Measurements from ENCODE around the gene CYB5B.
"Not testable (repeated sequence)": the region's sequence is repeated elsewhere in the genome, so short reads cannot be mapped to it uniquely, and the experiment has no call there.

Gene CYB5B

GRCh38 chr16:69424935-69425784 is 741 bp downstream of the CYB5B start:
- Histone ChIP-seq H3K27ac (ENCODE audit: low read depth, low read length) (peak overlapping the region; percentile 57), H3K4me3 (ENCODE audit: low read depth in 1 of 2, low read length in 2 of 2) (peak overlapping the region; percentile 91 to 100), H3K27me3 (ENCODE audit: control insufficient read depth in 1 of 2, insufficient read depth in 2 of 2, low read length in 2 of 2) (no peaks in the 10 kb centered on the region), H3K9me3 (ENCODE audit: control insufficient read depth in 1 of 2, low read length in 2 of 2) (no peaks in the 10 kb centered on the region), H3K36me3 (ENCODE audit: control insufficient read depth in 1 of 2, insufficient read depth in 2 of 2, low read length in 2 of 2) (peaks cover 0 to 19% of the 10 kb centered on the region in 2 donors), H3K9ac (ENCODE audit: low read depth in 1 of 2, low read length in 2 of 2) (peak overlapping the region; percentile 88 to 98), H3K4me1 (ENCODE audit: control insufficient read depth in 1 of 2, insufficient read depth in 2 of 2, low read length in 2 of 2) (peaks cover 0 to 4% of the 10 kb centered on the region in 2 donors)

GRCh38 chr16:69428652-69429051 is 4.2 kb downstream of the CYB5B start:
- Histone ChIP-seq H3K9ac (ENCODE audit: low read depth in 1 of 2, low read length in 2 of 2) (no peak overlapping the region), H3K27ac (ENCODE audit: low read depth, low read length) (no peak overlapping the region), H3K27me3 (ENCODE audit: control insufficient read depth in 1 of 2, insufficient read depth in 2 of 2, low read length in 2 of 2) (no peaks in the 10 kb centered on the region), H3K9me3 (ENCODE audit: control insufficient read depth in 1 of 2, low read length in 2 of 2) (no peaks in the 10 kb centered on the region), H3K36me3 (ENCODE audit: control insufficient read depth in 1 of 2, insufficient read depth in 2 of 2, low read length in 2 of 2) (peaks cover 17 to 49% of the 10 kb centered on the region in 2 donors), H3K4me1 (ENCODE audit: control insufficient read depth in 1 of 2, insufficient read depth in 2 of 2, low read length in 2 of 2) (peaks cover 0 to 4% of the 10 kb centered on the region in 2 donors), H3K4me3 (ENCODE audit: low read depth in 1 of 2, low read length in 2 of 2) (no peak overlapping the region)

- H3K9me3 ChIP-seq (ENCODE audit: control insufficient read depth in 1 of 2, low read length in 2 of 2); H3K27ac ChIP-seq (ENCODE audit: low read depth, low read length); H3K4me1 ChIP-seq (ENCODE audit: control insufficient read depth in 1 of 2, insufficient read depth in 2 of 2, low read length in 2 of 2); H3K27me3 ChIP-seq (ENCODE audit: control insufficient read depth in 1 of 2, insufficient read depth in 2 of 2, low read length in 2 of 2); H3K4me3 ChIP-seq (ENCODE audit: low read depth in 1 of 2, low read length in 2 of 2); H3K9ac ChIP-seq (ENCODE audit: low read depth in 1 of 2, low read length in 2 of 2): not testable (repeated sequence)
- H3K36me3 ChIP-seq (ENCODE audit: control insufficient read depth in 1 of 2, insufficient read depth in 2 of 2, low read length in 2 of 2), result peaks cover 17 to 52% of the 10 kb centered on the region in 2 donors
Observed at GRCh38 chr16:69429058-69429640, 4.7 kb downstream of the CYB5B start.

GRCh38 chr16:69431948-69432468 is 7.6 kb downstream of the CYB5B start:
- H3K9me3 ChIP-seq (ENCODE audit: control insufficient read depth in 1 of 2, low read length in 2 of 2), result no peaks in the 10 kb centered on the region
- no peak overlapping the region for H3K4me3 ChIP-seq (ENCODE audit: low read depth in 1 of 2, low read length in 2 of 2)
- no peaks in the 10 kb centered on the region for H3K27me3 ChIP-seq (ENCODE audit: control insufficient read depth in 1 of 2, insufficient read depth in 2 of 2, low read length in 2 of 2)
- H3K27ac ChIP-seq (ENCODE audit: low read depth, low read length), result no peak overlapping the region
- H3K36me3 ChIP-seq (ENCODE audit: control insufficient read depth in 1 of 2, insufficient read depth in 2 of 2, low read length in 2 of 2), result peaks cover 17 to 52% of the 10 kb centered on the region in 2 donors
- no peak overlapping the region for H3K9ac ChIP-seq (ENCODE audit: low read depth in 1 of 2, low read length in 2 of 2)
- peaks cover 5 to 12% of the 10 kb centered on the region in 2 donors for H3K4me1 ChIP-seq (ENCODE audit: control insufficient read depth in 1 of 2, insufficient read depth in 2 of 2, low read length in 2 of 2)

GRCh38 chr16:69434066-69434465 is 9.6 kb downstream of the CYB5B start:
- Histone ChIP-seq H3K9ac (ENCODE audit: low read depth in 1 of 2, low read length in 2 of 2) (no peak overlapping the region), H3K4me1 (ENCODE audit: control insufficient read depth in 1 of 2, insufficient read depth in 2 of 2, low read length in 2 of 2) (peaks cover 5 to 13% of the 10 kb centered on the region in 2 donors), H3K4me3 (ENCODE audit: low read depth in 1 of 2, low read length in 2 of 2) (no peak overlapping the region), H3K27me3 (ENCODE audit: control insufficient read depth in 1 of 2, insufficient read depth in 2 of 2, low read length in 2 of 2) (no peaks in the 10 kb centered on the region), H3K27ac (ENCODE audit: low read depth, low read length) (no peak overlapping the region), H3K36me3 (ENCODE audit: control insufficient read depth in 1 of 2, insufficient read depth in 2 of 2, low read length in 2 of 2) (peaks cover 17 to 39% of the 10 kb centered on the region in 2 donors), H3K9me3 (ENCODE audit: control insufficient read depth in 1 of 2, low read length in 2 of 2) (no peaks in the 10 kb centered on the region)

GRCh38 chr16:69435977-69436820 is 11.8 kb downstream of the CYB5B start:
- Histone ChIP-seq H3K36me3 (ENCODE audit: control insufficient read depth in 1 of 2, insufficient read depth in 2 of 2, low read length in 2 of 2) (peaks cover 15 to 26% of the 10 kb centered on the region in 2 donors), H3K9me3 (ENCODE audit: control insufficient read depth in 1 of 2, low read length in 2 of 2) (no peaks in the 10 kb centered on the region), H3K9ac (ENCODE audit: low read depth in 1 of 2, low read length in 2 of 2) (no peak overlapping the region), H3K4me1 (ENCODE audit: control insufficient read depth in 1 of 2, insufficient read depth in 2 of 2, low read length in 2 of 2) (peaks cover 5 to 13% of the 10 kb centered on the region in 2 donors), H3K27me3 (ENCODE audit: control insufficient read depth in 1 of 2, insufficient read depth in 2 of 2, low read length in 2 of 2) (no peaks in the 10 kb centered on the region), H3K4me3 (ENCODE audit: low read depth in 1 of 2, low read length in 2 of 2) (no peak overlapping the region), H3K27ac (ENCODE audit: low read depth, low read length) (no peak overlapping the region)

GRCh38 chr16:69436896-69437295 is 12.5 kb downstream of the CYB5B start:
- Histone ChIP-seq H3K4me1 (ENCODE audit: control insufficient read depth in 1 of 2, insufficient read depth in 2 of 2, low read length in 2 of 2) (peaks cover 5 to 13% of the 10 kb centered on the region in 2 donors), H3K27ac (ENCODE audit: low read depth, low read length) (no peak overlapping the region), H3K27me3 (ENCODE audit: control insufficient read depth in 1 of 2, insufficient read depth in 2 of 2, low read length in 2 of 2) (no peaks in the 10 kb centered on the region), H3K4me3 (ENCODE audit: low read depth in 1 of 2, low read length in 2 of 2) (no peak overlapping the region), H3K9ac (ENCODE audit: low read depth in 1 of 2, low read length in 2 of 2) (no peak overlapping the region), H3K9me3 (ENCODE audit: control insufficient read depth in 1 of 2, low read length in 2 of 2) (no peaks in the 10 kb centered on the region), H3K36me3 (ENCODE audit: control insufficient read depth in 1 of 2, insufficient read depth in 2 of 2, low read length in 2 of 2) (peaks cover 10 to 20% of the 10 kb centered on the region in 2 donors)

- no peaks in the 10 kb centered on the region for H3K9me3 ChIP-seq (ENCODE audit: control insufficient read depth in 1 of 2, low read length in 2 of 2)
- H3K27ac ChIP-seq (ENCODE audit: low read depth, low read length), result no peak overlapping the region
- peaks cover 2 to 5% of the 10 kb centered on the region in 2 donors for H3K36me3 ChIP-seq (ENCODE audit: control insufficient read depth in 1 of 2, insufficient read depth in 2 of 2, low read length in 2 of 2)
- H3K4me3 ChIP-seq (ENCODE audit: low read depth in 1 of 2, low read length in 2 of 2), result no peak overlapping the region
- no peaks in the 10 kb centered on the region for H3K27me3 ChIP-seq (ENCODE audit: control insufficient read depth in 1 of 2, insufficient read depth in 2 of 2, low read length in 2 of 2)
- H3K9ac ChIP-seq (ENCODE audit: low read depth in 1 of 2, low read length in 2 of 2), result no peak overlapping the region
- peaks cover 5 to 13% of the 10 kb centered on the region in 2 donors for H3K4me1 ChIP-seq (ENCODE audit: control insufficient read depth in 1 of 2, insufficient read depth in 2 of 2, low read length in 2 of 2)
Observed at GRCh38 chr16:69438465-69438864, 14.0 kb downstream of the CYB5B start.

GRCh38 chr16:69440250-69440649 is 15.8 kb downstream of the CYB5B start:
- Histone ChIP-seq H3K4me3 (ENCODE audit: low read depth in 1 of 2, low read length in 2 of 2) (no peak overlapping the region), H3K9me3 (ENCODE audit: control insufficient read depth in 1 of 2, low read length in 2 of 2) (no peaks in the 10 kb centered on the region), H3K9ac (ENCODE audit: low read depth in 1 of 2, low read length in 2 of 2) (no peak overlapping the region), H3K27ac (ENCODE audit: low read depth, low read length) (no peak overlapping the region), H3K4me1 (ENCODE audit: control insufficient read depth in 1 of 2, insufficient read depth in 2 of 2, low read length in 2 of 2) (peaks cover 11 to 29% of the 10 kb centered on the region in 2 donors), H3K36me3 (ENCODE audit: control insufficient read depth in 1 of 2, insufficient read depth in 2 of 2, low read length in 2 of 2) (no peaks in the 10 kb centered on the region), H3K27me3 (ENCODE audit: control insufficient read depth in 1 of 2, insufficient read depth in 2 of 2, low read length in 2 of 2) (no peaks in the 10 kb centered on the region)
